ES-I3 (cell line): ENCODE measurements around the gene ERGIC1.
"Not testable (repeated sequence)": the region's sequence is repeated elsewhere in the genome, so short reads cannot be mapped to it uniquely, and the experiment has no call there.

Source experiments
- H3K36me3 ChIP-seq: 2 replicates; pipeline ENCODE4 v1.6.1; 2013; ENCODE audit warnings: mild to moderate bottlenecking, low read length, control low read depth, moderate library complexity; ENCODE audit not compliant: insufficient read depth
- H3K4me1 ChIP-seq: 2 replicates; pipeline ENCODE4 v1.6.1; 2013; ENCODE audit warnings: mild to moderate bottlenecking, control low read depth, low read length; ENCODE audit not compliant: insufficient read depth
- H3K9ac ChIP-seq: 2 replicates; pipeline ENCODE4 v1.6.1; 2013; ENCODE audit warnings: low read depth, mild to moderate bottlenecking, low read length, moderate library complexity
- H3K9me3 ChIP-seq: 2 replicates; pipeline ENCODE4 v1.6.1; 2013; ENCODE audit warnings: mild to moderate bottlenecking, low read length, moderate library complexity; ENCODE audit not compliant: control insufficient read depth, insufficient read depth

Gene ERGIC1

DNA sequence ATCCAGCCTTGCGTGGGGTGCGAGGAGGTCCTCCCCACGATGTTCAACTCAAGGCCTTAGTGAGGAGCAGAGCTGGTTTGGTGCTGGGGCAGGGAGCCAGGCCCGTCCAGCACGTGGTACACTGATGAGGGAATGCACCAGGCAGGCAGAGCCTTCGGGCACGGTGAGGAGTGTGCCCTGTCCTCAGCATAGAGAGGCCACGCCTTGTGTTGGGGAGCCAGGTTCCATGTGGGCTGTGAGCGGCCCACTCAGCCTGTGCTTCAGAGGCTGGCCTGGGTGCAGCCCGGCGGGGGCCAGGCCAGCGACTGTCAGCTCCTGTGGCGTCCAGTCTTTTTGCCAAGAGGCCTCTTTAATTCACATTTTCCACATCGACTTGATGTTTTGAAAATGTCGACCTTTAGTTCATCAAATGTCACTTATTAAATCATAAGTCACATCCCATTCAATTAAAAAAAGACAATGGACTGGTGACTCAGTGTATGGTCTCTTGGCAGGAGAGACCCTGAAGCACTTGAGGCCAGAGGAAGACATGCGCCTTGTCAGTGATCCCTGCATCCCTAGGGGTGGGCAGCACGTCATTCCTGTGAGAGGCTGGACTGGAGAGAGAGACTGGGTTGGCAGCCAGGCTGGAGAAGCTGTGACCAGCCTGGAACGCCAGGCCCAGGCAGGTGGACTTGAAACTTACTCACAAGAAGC lies 21.7 kb downstream of the ERGIC1 start:
- Histone ChIP-seq H3K9ac (no peak overlapping the region), H3K4me1 (peaks cover 3% of the 10 kb centered on the region; the same call in 1 of the 2 replicates), H3K9me3 (no peaks in the 10 kb centered on the region), H3K36me3 (0 out of 2 replicates have a peak, but pooled peaks cover 3% of the 10 kb centered on the region)

DNA sequence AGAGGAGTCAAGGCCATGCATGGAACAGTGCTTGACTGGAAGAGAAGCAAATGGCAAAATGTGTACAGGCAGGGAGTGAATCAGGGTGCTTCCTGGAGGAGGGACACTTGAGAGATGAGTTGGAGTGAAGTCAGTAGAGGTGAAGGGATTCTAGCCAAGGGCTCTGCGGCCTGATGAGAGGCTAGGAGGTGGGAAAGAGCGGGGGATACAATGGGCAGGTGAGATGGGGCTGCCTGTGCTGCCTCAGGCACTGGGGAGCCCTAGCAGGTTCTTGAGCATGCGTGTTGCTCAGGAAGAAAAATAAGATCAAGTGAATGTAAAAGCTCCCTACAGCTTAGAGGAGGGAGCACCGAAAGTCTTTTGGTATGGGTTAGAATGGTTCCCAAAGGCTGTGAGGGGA lies 22.3 kb downstream of the ERGIC1 start:
- H3K4me1 ChIP-seq, result peaks cover 3% of the 10 kb centered on the region; the same call in 1 of the 2 replicates
- H3K9me3 ChIP-seq, result no peaks in the 10 kb centered on the region
- no peak overlapping the region for H3K9ac ChIP-seq
- 0 out of 2 replicates have a peak, but pooled peaks cover 3% of the 10 kb centered on the region for H3K36me3 ChIP-seq

DNA sequence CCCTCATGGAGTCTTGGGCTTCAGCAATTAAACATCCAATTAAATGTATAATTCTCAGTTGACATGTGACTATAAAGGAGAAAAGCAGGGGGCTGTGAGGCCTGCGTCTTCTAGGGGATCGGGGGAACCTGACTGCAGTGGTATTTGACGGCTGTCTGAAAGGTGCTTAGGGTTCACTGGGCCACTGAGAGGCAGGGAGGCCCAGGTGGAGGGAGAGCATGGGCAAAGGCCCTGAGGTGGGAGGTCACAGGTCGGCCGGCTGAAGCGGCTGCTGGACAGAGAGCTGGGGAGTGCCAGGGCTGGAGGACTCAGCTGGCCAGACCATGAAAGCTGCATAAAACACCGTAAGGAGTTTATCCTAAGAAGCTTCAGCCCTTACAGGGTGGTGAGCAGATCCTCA lies 23.9 kb downstream of the ERGIC1 start:
- no peaks in the 10 kb centered on the region for H3K4me1 ChIP-seq
- no peak overlapping the region for H3K9ac ChIP-seq
- H3K36me3 ChIP-seq, result peaks cover 6% of the 10 kb centered on the region; the same call in 1 of the 2 replicates
- H3K9me3 ChIP-seq, result no peaks in the 10 kb centered on the region

DNA sequence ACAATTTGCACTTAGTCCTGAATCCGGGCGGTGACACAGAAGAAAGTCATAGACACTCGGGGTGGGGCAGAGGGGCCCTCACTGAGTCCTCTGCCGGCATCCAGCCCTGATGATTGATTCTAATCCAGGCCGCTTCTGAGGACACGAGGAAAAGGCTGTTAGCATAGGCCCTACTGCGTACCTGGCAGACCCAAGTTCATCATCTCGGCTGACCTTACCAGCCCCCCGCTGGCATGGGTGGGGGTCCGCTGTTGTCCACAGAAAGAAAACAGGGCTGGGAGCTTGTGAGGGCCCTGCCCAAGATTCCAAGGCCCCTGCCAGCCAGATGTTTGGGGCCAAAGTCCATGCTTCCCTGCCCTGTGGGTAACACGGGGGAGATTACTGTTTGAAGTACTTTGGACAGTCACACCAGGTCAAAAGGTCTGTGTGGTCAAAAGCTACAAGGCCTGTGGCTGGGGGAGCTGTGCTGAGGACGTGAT lies 24.5 kb downstream of the ERGIC1 start:
- no peaks in the 10 kb centered on the region for H3K4me1 ChIP-seq
- no peak overlapping the region for H3K9ac ChIP-seq
- peaks cover 6% of the 10 kb centered on the region; the same call in 1 of the 2 replicates for H3K36me3 ChIP-seq
- H3K9me3 ChIP-seq, result no peaks in the 10 kb centered on the region

DNA sequence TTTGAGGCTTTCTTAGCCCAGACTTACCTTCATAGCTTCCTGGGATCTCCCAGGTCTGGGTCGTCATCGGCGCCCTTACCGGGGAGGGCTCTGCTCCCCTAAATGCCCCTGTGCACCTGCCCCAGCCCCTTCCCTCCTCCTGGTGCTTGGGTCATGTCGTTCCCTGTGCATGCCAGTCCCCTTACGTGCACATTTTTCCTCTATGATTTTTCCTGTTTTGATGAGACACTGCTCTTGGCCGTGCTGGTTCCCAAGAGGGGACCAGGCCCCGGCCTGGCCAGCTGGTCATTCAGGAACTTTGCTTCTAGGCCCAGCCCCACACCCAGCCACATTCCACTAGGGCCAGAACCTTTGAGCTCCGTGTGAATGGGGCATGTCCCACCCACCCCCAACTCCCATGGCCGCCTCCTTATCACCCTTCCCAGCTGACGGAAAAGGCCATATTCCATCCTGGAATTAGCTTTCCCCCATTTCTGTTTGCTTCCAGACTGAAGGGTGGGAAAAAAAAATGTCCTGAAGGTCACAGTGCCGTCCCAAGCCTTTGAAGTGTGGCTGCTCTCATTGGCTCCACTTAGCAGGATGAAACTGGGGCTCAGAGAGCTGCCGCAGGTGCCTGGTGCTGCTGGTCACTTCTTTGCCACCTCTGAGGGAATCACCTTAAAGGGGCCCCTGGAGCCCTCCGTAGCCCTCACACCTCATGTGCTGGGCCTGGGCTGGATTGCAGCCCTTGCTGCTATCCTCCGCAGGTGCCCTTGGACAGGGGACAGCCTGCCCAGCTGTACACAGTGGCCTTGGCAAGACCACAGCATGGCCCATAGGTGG lies 25.1 kb downstream of the ERGIC1 start:
- no peak overlapping the region for H3K9ac ChIP-seq
- H3K4me1 ChIP-seq, result no peaks in the 10 kb centered on the region
- H3K36me3 ChIP-seq, result peaks cover 6% of the 10 kb centered on the region; the same call in 1 of the 2 replicates
- H3K9me3 ChIP-seq, result no peaks in the 10 kb centered on the region

DNA sequence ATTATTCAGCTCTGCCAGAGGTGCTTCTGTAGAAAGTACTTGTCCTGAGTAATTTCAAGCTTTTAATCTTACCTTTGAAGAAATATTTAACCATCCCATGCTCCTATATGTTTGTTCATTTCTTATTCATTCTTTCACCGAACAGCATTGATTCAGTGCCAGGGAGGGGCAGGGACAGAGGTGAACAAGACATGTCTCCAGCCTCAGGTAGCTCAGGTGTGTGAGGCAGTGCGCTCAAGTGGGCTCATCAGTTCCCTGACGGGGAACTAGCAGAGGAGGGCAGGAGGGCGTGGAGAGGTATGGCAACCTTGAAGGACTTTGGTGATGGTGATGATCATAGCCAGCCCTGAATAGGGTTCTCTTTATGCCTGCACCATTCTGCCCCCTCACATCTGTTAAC lies 25.9 kb downstream of the ERGIC1 start:
- H3K9me3 ChIP-seq, result no peaks in the 10 kb centered on the region
- H3K36me3 ChIP-seq, result peaks cover 4% of the 10 kb centered on the region; the same call in 1 of the 2 replicates
- H3K4me1 ChIP-seq, result no peaks in the 10 kb centered on the region
- no peak overlapping the region for H3K9ac ChIP-seq

DNA sequence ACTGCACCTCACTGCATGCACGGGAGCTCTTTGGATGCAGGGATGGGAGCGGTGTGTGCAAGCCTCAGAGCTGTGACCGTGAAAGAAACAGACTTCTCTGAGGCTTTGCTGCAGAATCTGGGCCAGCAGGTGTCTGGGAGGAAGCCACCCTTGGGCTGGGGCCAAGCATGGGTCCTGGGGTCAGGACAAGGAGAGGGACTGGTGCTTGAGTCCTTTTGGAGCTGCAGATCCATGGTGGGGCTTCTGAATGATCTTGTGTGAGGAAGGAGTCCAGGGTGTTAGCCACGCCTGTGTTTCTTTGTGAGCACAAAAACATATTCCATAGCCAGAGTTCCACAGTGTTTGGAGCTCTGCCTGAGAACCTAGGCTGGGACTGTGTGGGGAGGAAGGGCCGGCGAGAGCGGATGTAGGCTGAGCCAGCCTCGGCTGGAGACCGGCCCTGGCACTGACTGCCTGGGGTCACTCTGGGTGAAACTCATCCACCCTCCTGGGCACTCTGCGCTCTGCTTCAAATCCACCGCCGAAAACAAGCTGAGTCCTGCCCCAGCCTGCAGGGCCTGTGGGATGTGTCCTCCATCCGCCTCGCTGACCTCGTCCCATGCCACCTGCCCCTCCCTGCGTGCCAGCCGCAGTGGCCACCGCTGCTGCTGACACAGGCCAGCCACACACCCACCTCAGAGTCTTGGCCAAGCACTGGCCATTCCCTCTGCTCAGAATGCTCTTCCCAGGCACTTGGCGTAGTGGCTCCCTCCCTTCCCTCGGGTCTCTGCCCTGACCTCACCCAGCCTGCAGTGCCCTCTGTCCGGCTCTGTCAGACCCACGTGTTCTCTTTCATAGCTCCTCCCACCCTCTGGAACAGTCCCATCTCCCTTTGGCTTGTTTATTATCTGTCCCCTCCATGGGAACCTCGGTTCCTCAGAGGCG lies 26.7 kb downstream of the ERGIC1 start:
- H3K36me3 ChIP-seq, result peaks cover 3% of the 10 kb centered on the region; the same call in 1 of the 2 replicates
- H3K4me1 ChIP-seq, result no peaks in the 10 kb centered on the region
- H3K9ac ChIP-seq, result no peak overlapping the region

DNA sequence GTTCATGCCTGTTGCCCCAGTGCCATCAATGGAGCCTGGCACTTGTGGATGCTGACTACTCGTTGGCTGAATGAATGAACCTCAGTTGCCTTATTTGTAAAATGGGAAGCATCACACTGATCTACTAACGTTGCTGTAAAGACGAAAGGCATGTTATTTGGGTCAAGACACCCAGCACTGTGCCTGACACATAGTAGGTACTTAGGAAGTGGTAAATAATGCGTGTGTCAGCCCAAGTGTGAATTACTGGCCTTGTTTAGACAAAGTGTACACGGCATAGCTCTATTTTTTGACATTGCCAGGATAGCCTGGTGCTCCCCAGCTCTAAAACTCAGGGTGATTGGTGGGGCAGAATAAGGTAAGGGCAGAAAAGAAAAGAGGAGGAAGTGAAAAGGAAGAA lies 27.4 kb downstream of the ERGIC1 start:
- Histone ChIP-seq H3K4me1 (peaks cover 5% of the 10 kb centered on the region; the same call in 1 of the 2 replicates), H3K36me3 (peaks cover 3% of the 10 kb centered on the region; the same call in 1 of the 2 replicates), H3K9ac (no peak overlapping the region)

More for the DNA sequence above, 26.7 kb downstream of the ERGIC1 start:
- H3K9me3 ChIP-seq, result no peaks in the 10 kb centered on the region

DNA sequence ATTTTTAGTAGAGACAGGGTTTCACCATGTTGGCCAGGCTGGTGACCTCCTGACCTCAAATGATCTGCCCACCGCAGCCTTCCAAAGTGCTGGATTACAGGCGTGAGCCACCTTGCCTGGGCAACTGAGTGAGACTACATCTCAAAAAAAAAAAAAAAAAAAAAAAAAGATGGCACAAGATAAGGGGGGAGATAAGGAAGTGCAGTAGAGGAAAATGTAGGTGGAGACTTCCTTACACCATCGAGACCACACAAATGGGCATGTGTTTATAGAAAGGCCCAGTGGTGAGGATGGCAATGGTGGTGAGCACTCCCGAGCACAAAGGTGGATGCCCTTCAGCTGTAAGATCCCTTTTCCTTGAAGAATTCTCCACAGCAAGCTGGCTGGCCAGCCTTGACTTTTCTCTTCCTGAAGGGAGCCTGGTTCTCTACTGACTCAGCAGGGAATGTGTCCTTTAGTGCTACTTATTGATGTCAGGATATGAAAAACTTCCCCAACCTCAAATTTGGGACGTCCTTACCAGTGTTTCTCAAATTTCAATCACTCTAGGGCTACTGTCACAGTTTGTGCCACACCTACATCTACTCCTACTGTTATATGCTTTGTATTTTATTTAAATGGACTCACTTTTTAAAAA lies 28.2 kb downstream of the ERGIC1 start:
- Histone ChIP-seq H3K9ac (no peak overlapping the region), H3K4me1 (peaks cover 13% of the 10 kb centered on the region), H3K9me3 (no peaks in the 10 kb centered on the region), H3K36me3 (peaks cover 3% of the 10 kb centered on the region; the same call in 1 of the 2 replicates)

More for the DNA sequence above, 27.4 kb downstream of the ERGIC1 start:
- no peaks in the 10 kb centered on the region for H3K9me3 ChIP-seq

DNA sequence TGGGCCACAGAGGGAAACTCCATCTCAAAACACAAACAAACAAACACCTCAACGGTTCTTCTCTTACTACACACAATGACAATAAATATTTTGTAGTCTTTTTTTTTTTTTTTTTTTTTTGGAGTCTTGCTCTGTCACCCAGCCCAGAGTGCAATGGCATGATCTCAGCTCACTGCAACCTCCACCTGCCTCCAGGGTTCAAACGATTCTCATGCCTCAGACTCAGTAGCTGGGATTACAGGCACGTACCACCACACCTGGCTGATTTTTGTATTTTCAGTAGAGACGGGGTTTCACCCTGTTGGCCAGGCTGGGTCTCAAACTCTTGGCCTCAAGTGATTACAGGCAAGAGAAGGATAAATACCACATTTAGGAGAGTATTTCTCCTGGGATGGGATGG lies 30.1 kb downstream of the ERGIC1 start:
- H3K36me3 ChIP-seq, H3K9me3 ChIP-seq, H3K9ac ChIP-seq: not testable (repeated sequence)
- peaks cover 32% of the 10 kb centered on the region for H3K4me1 ChIP-seq

DNA sequence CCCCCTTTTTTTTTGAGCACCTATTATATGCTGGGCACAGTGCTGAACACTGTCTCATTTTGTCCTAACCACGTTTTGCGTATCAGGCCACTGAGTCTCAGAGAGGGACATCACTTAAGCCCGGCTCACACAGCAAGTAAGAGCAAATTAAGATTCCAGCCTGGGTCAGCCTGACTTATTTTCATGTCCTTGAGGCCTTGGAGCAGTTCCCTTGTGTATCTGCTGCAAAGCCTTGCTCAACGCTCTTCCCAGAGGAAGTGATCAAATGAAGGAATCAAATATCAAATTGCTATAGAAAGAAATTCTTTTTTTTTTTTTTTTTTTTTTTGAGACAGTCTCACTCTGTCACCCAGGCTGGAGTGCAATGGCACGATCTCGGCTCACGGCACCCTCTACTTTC lies 30.7 kb downstream of the ERGIC1 start:
- H3K9me3 ChIP-seq, result no peaks in the 10 kb centered on the region
- H3K36me3 ChIP-seq, result peaks cover 3% of the 10 kb centered on the region; the same call in 1 of the 2 replicates
- H3K9ac ChIP-seq, result no peak overlapping the region
- H3K4me1 ChIP-seq, result peaks cover 36% of the 10 kb centered on the region

DNA sequence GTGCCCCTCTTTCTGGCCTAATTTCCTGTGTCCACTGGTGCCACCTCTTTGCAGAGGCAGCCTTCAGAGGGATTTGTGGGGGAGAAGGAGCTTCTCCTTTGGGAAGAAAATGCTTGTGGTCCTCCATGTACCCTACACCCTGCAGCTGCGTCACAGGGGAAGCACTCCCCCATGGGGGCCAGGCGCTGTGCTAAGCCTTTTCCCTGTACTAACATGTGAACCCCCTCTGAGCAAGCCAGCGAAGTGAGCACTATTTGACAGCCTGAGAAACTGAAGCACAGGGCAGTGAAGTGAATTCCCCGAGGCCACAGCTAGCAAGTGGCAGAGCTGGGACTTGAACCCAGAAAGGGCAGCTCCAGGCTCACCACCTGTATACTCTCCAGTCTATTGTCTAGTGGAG lies 32.3 kb downstream of the ERGIC1 start:
- no peak overlapping the region; the same call in 1 of the 2 replicates for H3K9ac ChIP-seq
- no peaks in the 10 kb centered on the region for H3K9me3 ChIP-seq
- H3K36me3 ChIP-seq, result peaks cover 3% of the 10 kb centered on the region; the same call in 1 of the 2 replicates
- peaks cover 51% of the 10 kb centered on the region for H3K4me1 ChIP-seq
